ENCODE results near the gene GLG1. TPM values are rescaled to one million over a fixed set of nuclear protein-coding genes. Genes with fewer than 3 reads are reported as not detected.

The GLG1 gene
- polyA plus RNA-seq, 1 donor from 2014 or later = 36.6 TPM

DNA sequence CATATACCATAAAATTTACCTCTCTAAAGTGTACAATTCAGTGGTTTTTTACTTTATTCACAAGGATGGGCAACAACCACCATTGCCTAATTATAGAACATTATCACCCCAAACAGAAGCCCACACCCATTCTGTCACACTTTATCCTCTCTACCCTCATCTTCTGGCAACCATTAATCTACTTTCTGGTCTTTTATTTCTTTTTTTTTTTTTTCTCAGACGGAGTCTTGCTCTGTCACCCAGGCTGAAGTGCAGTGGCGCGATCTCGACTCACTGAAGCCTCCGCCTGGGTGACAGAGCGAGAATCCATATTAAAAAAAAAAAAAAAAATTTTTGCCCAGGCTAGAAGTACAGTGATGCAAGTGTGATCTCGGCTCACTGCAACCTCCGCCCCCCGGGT, 95.0 kb downstream of the GLG1 start:
- no peaks in the 10 kb centered on the region for H3K36me3 ChIP-seq (ENCODE audit: insufficient read depth, low read length)
- no peaks in the 10 kb centered on the region for H3K9me2 ChIP-seq (ENCODE audit: insufficient read depth, low read length)
- no peaks in the 10 kb centered on the region for H4K20me1 ChIP-seq (ENCODE audit: insufficient read depth)
- no peak overlapping the region for H3K4me3 ChIP-seq (ENCODE audit: low read length)
- H3K79me2 ChIP-seq (replicated peaks; ENCODE audit: insufficient read depth, low read length) = no peaks in the 10 kb centered on the region
- peaks cover 3% of the 10 kb centered on the region for H3K9me3 ChIP-seq (ENCODE audit: low read length)
- no peak overlapping the region for H3K9ac ChIP-seq (ENCODE audit: low read length)
- no peak overlapping the region for H3K27ac ChIP-seq (ENCODE audit: low read length)
- H2AFZ ChIP-seq (ENCODE audit: low read depth, low read length) = no peak overlapping the region
- H3K4me2 ChIP-seq (ENCODE audit: low read length) = no peak overlapping the region
- H3F3A ChIP-seq (ENCODE audit: insufficient read depth, low read length, poor library complexity, severe bottlenecking) = no peaks in the 10 kb centered on the region
- TF ChIP-seq, protein P1, sequence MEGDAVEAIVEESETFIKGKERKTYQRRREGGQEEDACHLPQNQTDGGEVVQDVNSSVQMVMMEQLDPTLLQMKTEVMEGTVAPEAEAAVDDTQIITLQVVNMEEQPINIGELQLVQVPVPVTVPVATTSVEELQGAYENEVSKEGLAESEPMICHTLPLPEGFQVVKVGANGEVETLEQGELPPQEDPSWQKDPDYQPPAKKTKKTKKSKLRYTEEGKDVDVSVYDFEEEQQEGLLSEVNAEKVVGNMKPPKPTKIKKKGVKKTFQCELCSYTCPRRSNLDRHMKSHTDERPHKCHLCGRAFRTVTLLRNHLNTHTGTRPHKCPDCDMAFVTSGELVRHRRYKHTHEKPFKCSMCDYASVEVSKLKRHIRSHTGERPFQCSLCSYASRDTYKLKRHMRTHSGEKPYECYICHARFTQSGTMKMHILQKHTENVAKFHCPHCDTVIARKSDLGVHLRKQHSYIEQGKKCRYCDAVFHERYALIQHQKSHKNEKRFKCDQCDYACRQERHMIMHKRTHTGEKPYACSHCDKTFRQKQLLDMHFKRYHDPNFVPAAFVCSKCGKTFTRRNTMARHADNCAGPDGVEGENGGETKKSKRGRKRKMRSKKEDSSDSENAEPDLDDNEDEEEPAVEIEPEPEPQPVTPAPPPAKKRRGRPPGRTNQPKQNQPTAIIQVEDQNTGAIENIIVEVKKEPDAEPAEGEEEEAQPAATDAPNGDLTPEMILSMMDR (IDR thresholded peaks at IDR 0.05; ENCODE audit: poor library complexity, severe bottlenecking) = no peak
- TF ChIP-seq RAD21 (conservative IDR thresholded peaks at IDR 0.05) = no peak
- TF ChIP-seq POLR2AphosphoS5 (IDR thresholded peaks at IDR 0.05) = no peak
- TF ChIP-seq TAF1 (IDR thresholded peaks at IDR 0.05; ENCODE audit: low read depth) = no peak
- TF ChIP-seq, protein P2, sequence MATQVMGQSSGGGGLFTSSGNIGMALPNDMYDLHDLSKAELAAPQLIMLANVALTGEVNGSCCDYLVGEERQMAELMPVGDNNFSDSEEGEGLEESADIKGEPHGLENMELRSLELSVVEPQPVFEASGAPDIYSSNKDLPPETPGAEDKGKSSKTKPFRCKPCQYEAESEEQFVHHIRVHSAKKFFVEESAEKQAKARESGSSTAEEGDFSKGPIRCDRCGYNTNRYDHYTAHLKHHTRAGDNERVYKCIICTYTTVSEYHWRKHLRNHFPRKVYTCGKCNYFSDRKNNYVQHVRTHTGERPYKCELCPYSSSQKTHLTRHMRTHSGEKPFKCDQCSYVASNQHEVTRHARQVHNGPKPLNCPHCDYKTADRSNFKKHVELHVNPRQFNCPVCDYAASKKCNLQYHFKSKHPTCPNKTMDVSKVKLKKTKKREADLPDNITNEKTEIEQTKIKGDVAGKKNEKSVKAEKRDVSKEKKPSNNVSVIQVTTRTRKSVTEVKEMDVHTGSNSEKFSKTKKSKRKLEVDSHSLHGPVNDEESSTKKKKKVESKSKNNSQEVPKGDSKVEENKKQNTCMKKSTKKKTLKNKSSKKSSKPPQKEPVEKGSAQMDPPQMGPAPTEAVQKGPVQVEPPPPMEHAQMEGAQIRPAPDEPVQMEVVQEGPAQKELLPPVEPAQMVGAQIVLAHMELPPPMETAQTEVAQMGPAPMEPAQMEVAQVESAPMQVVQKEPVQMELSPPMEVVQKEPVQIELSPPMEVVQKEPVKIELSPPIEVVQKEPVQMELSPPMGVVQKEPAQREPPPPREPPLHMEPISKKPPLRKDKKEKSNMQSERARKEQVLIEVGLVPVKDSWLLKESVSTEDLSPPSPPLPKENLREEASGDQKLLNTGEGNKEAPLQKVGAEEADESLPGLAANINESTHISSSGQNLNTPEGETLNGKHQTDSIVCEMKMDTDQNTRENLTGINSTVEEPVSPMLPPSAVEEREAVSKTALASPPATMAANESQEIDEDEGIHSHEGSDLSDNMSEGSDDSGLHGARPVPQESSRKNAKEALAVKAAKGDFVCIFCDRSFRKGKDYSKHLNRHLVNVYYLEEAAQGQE (IDR thresholded peaks at IDR 0.05; ENCODE audit: borderline replicate concordance) = no peak
- no peak for TF ChIP-seq MXI1 (conservative IDR thresholded peaks at IDR 0.05; ENCODE audit: poor library complexity, severe bottlenecking)
- no peaks in the 10 kb centered on the region for H3K27me3 ChIP-seq (ENCODE audit: insufficient read depth, low read depth, low read length)

DNA sequence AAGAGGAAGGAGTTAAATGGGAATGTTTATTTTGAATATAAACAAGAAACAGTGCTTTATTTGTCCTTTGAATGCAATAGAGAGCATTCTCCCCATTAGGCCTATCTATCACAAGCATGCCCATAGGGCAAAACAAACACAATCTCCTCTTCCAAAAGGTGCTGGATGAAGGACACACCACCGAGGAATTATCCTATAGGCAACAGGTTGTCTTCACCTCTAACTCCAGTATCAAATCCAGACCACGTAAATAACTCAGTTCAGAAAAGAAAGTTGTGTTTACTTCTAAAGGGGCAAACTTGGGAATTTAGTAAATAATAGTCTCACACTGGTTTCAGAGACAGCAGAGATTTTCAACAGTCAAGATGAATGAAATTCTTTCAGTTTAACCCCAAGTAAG, 101.9 kb downstream of the GLG1 start:
- TF ChIP-seq EZH2 (IDR thresholded peaks at IDR 0.05; ENCODE audit: borderline replicate concordance, insufficient read depth, low read length, poor library complexity, severe bottlenecking) = no peak
- no peak for TF ChIP-seq MXI1 (conservative IDR thresholded peaks at IDR 0.05; ENCODE audit: poor library complexity, severe bottlenecking)
- TF ChIP-seq RAD21 (conservative IDR thresholded peaks at IDR 0.05) = no peak
- TF ChIP-seq, protein P1 (IDR thresholded peaks at IDR 0.05; ENCODE audit: poor library complexity, severe bottlenecking) = no peak
- TF ChIP-seq POLR2AphosphoS5 (IDR thresholded peaks at IDR 0.05) = no peak
- TF ChIP-seq, protein P2 (IDR thresholded peaks at IDR 0.05; ENCODE audit: borderline replicate concordance) = no peak
- TF ChIP-seq SMC3 (conservative IDR thresholded peaks at IDR 0.05; ENCODE audit: poor library complexity) = no peak
- no peak for TF ChIP-seq EP300 (conservative IDR thresholded peaks at IDR 0.05; ENCODE audit: poor library complexity, severe bottlenecking)
- no peak for TF ChIP-seq TAF1 (IDR thresholded peaks at IDR 0.05; ENCODE audit: low read depth)
- H3F3A ChIP-seq (ENCODE audit: insufficient read depth, low read length, poor library complexity, severe bottlenecking) = no peaks in the 10 kb centered on the region
- no peak overlapping the region for H2AFZ ChIP-seq (ENCODE audit: low read depth, low read length)
- H3K27ac ChIP-seq (ENCODE audit: low read length) = no peak overlapping the region
- H3K4me2 ChIP-seq (ENCODE audit: low read length) = no peak overlapping the region
- H4K20me1 ChIP-seq (ENCODE audit: insufficient read depth) = no peaks in the 10 kb centered on the region
- no peak overlapping the region for H3K9ac ChIP-seq (ENCODE audit: low read length)
- H3K27me3 ChIP-seq (ENCODE audit: insufficient read depth, low read depth, low read length) = no peaks in the 10 kb centered on the region
- no peaks in the 10 kb centered on the region for H3K9me3 ChIP-seq (ENCODE audit: low read length)
- H3K4me3 ChIP-seq (ENCODE audit: low read length) = no peak overlapping the region
- no peaks in the 10 kb centered on the region for H3K9me2 ChIP-seq (ENCODE audit: insufficient read depth, low read length)
- no peaks in the 10 kb centered on the region for H3K36me3 ChIP-seq (ENCODE audit: insufficient read depth, low read length)
- no peaks in the 10 kb centered on the region for H3K79me2 ChIP-seq (replicated peaks; ENCODE audit: insufficient read depth, low read length)

All from neural cell (in vitro differentiated cells).